Parathyroid adenoma (tissue), 2 donors: ENCODE results near the gene CRYBB2.
"Not testable (repeated sequence)": the region's sequence is repeated elsewhere in the genome, so short reads cannot be mapped to it uniquely, and the experiment has no call there.

ENCODE experiments used
- H2AFZ ChIP-seq: fragments of 300-600 bp; sonication (generic); one replicate; pipeline ENCODE4 v1.7.0; 2017; ENCODE audit warnings: antibody characterized with exemption, mild to moderate bottlenecking
- H3K27ac ChIP-seq: fragments of 300-600 bp; sonication (generic); one replicate; pipeline ENCODE4 v1.7.0; 2017
- H3K27me3 ChIP-seq: fragments of 300-600 bp; sonication (generic); one replicate; pipeline ENCODE4 v1.7.0; 2017; ENCODE audit warnings: low read length; ENCODE audit not compliant: control insufficient read depth, insufficient read depth
- H3K36me3 ChIP-seq: fragments of 300-600 bp; sonication (generic); one replicate; pipeline ENCODE4 v1.7.0; 2017; ENCODE audit warnings: low read length; ENCODE audit not compliant: control insufficient read depth, insufficient read depth
- H3K4me1 ChIP-seq: fragments of 300-600 bp; sonication (generic); one replicate; pipeline ENCODE4 v1.7.0; 2017; ENCODE audit warnings: control low read depth
- H3K4me2 ChIP-seq: fragments of 300-600 bp; sonication (generic); one replicate; pipeline ENCODE4 v1.7.0; 2017; ENCODE audit warnings: low read length
- H3K4me3 ChIP-seq: fragments of 300-600 bp; sonication (generic); one replicate; pipeline ENCODE4 v1.7.0; 2017; ENCODE audit warnings: low read depth, low read length
- H3K79me2 ChIP-seq: fragments of 300-600 bp; sonication (generic); one replicate; pipeline ENCODE4 v1.7.0; 2017; ENCODE audit warnings: control low read depth
- H3K9ac ChIP-seq: fragments of 300-600 bp; sonication (generic); one replicate; pipeline ENCODE4 v1.7.0; 2017; ENCODE audit warnings: mild to moderate bottlenecking
- H3K9me3 ChIP-seq: fragments of 300-600 bp; sonication (generic); one replicate; pipeline ENCODE4 v1.7.0; 2017; ENCODE audit warnings: low read length; ENCODE audit not compliant: control insufficient read depth
- CTCF ChIP-seq: fragments of 300-600 bp; sonication (generic); IDR thresholded peaks from one replicate; pipeline ENCODE4 v1.7.0; 2017; ENCODE audit warnings: antibody characterized with exemption, mild to moderate bottlenecking
- donor health status: primary hyperparathyroidism.

CRYBB2 gene

GRCh38 chr22:25174888-25175411 is 44.5 kb upstream of the CRYBB2 start:
- Histone ChIP-seq H3K4me2 (no peak overlapping the region), H3K27me3 (no peaks in the 10 kb centered on the region), H3K27ac (no peak overlapping the region), H3K36me3 (no peaks in the 10 kb centered on the region), H3K79me2 (no peaks in the 10 kb centered on the region), H2AFZ (no peak overlapping the region), H3K9me3 (no peaks in the 10 kb centered on the region), H3K9ac (no peak overlapping the region), H3K4me3 (no peak overlapping the region), H3K4me1 (no peaks in the 10 kb centered on the region)
- no peak for TF ChIP-seq CTCF

- Histone ChIP-seq H3K4me1 (no peaks in the 10 kb centered on the region), H3K79me2 (no peaks in the 10 kb centered on the region), H3K4me2 (no peak overlapping the region), H3K9ac (no peak overlapping the region), H3K27ac (no peak overlapping the region), H2AFZ (no peak overlapping the region), H3K4me3 (no peak overlapping the region), H3K36me3 (no peaks in the 10 kb centered on the region), H3K27me3 (no peaks in the 10 kb centered on the region), H3K9me3 (no peaks in the 10 kb centered on the region)
- TF ChIP-seq CTCF: no peak
These were observed 43.3 kb upstream of the CRYBB2 start for GRCh38 chr22:25176175-25176574.

GRCh38 chr22:25176799-25177198 is 42.6 kb upstream of the CRYBB2 start:
- Histone ChIP-seq H3K36me3 (no peaks in the 10 kb centered on the region), H3K4me1 (no peaks in the 10 kb centered on the region), H3K79me2 (no peaks in the 10 kb centered on the region), H3K4me2 (no peak overlapping the region), H3K4me3 (no peak overlapping the region), H3K9ac (no peak overlapping the region), H3K27ac (no peak overlapping the region), H3K9me3 (no peaks in the 10 kb centered on the region), H3K27me3 (no peaks in the 10 kb centered on the region), H2AFZ (no peak overlapping the region)
- TF ChIP-seq CTCF: no peak

GRCh38 chr22:25177226-25177625 is 42.2 kb upstream of the CRYBB2 start:
- Histone ChIP-seq H3K27ac (no peak overlapping the region), H3K9ac (no peak overlapping the region), H3K4me2 (no peak overlapping the region), H3K4me3 (no peak overlapping the region), H3K4me1 (no peaks in the 10 kb centered on the region), H3K9me3 (no peaks in the 10 kb centered on the region), H3K36me3 (no peaks in the 10 kb centered on the region), H3K27me3 (no peaks in the 10 kb centered on the region), H3K79me2 (no peaks in the 10 kb centered on the region), H2AFZ (no peak overlapping the region)
- no peak for TF ChIP-seq CTCF

- Histone ChIP-seq H2AFZ (no peak overlapping the region), H3K27ac (no peak overlapping the region), H3K79me2 (no peaks in the 10 kb centered on the region), H3K27me3 (no peaks in the 10 kb centered on the region), H3K9me3 (no peaks in the 10 kb centered on the region), H3K4me3 (no peak overlapping the region), H3K36me3 (no peaks in the 10 kb centered on the region), H3K4me2 (no peak overlapping the region), H3K9ac (no peak overlapping the region), H3K4me1 (no peaks in the 10 kb centered on the region)
- no peak for TF ChIP-seq CTCF
These were observed 41.5 kb upstream of the CRYBB2 start for GRCh38 chr22:25177895-25178294.

GRCh38 chr22:25178348-25178747 is 41.1 kb upstream of the CRYBB2 start:
- not testable (repeated sequence) for H3K4me2 ChIP-seq, H3K27ac ChIP-seq, H3K9me3 ChIP-seq, H3K4me3 ChIP-seq, H3K4me1 ChIP-seq, H3K36me3 ChIP-seq, H3K79me2 ChIP-seq, H2AFZ ChIP-seq, H3K9ac ChIP-seq, H3K27me3 ChIP-seq

GRCh38 chr22:25178869-25179631 is 40.4 kb upstream of the CRYBB2 start:
- H3K79me2 ChIP-seq, H3K4me2 ChIP-seq, H3K36me3 ChIP-seq, H3K27ac ChIP-seq, H3K4me3 ChIP-seq, H2AFZ ChIP-seq, H3K4me1 ChIP-seq, H3K27me3 ChIP-seq, H3K9me3 ChIP-seq, H3K9ac ChIP-seq: not testable (repeated sequence)
